ENCODE data around the gene ANKS1A. TPM values are rescaled to one million over a fixed set of nuclear protein-coding genes. Genes with fewer than 3 reads are reported as not detected.

ANKS1A gene
- total RNA-seq, 2 donors from 2014 or later, result 34.9 to 36.4 TPM

- no peaks in the 10 kb centered on the region for H3K27me3 ChIP-seq (ENCODE audit: control insufficient read depth, insufficient read depth, low read length, poor library complexity, severe bottlenecking)
- peaks cover 9% of the 10 kb centered on the region for H3K4me1 ChIP-seq (ENCODE audit: control insufficient read depth, insufficient read depth, low read length)
- no peak for DNase-seq
- 89 to 93% methylated on average over 2 to 7 of the region's 9 CpGs for WGBS, 2 experiments (ENCODE audit: insufficient coverage in 1 of 2, insufficient read length in 1 of 2)
- no peak overlapping the region for H3K9ac ChIP-seq (ENCODE audit: extremely low read depth, low read length, poor library complexity, severe bottlenecking)
- Mint-ChIP-seq H3K4me1 (peaks cover 31% of the 10 kb centered on the region), H3K4me3 (no peak overlapping the region), H3K27ac (no peak overlapping the region), H3K36me3 (ENCODE audit: low read depth) (peaks cover 13% of the 10 kb centered on the region), H3K9me3 (no peaks in the 10 kb centered on the region), H3K27me3 (ENCODE audit: insufficient read depth) (no peaks in the 10 kb centered on the region)
- no peaks in the 10 kb centered on the region for H3K9me3 ChIP-seq (ENCODE audit: control insufficient read depth, low read length)
- H3K27ac ChIP-seq (ENCODE audit: low read depth, low read length), result no peak overlapping the region
- peaks cover 3% of the 10 kb centered on the region for H3K36me3 ChIP-seq (ENCODE audit: control insufficient read depth, insufficient read depth, low read length)
- no peak overlapping the region for H3K4me3 ChIP-seq (ENCODE audit: low read length)
- TF ChIP-seq CTCF (conservative IDR thresholded peaks at IDR 0.05), result no peak
Observed at GRCh38 chr6:35028781-35029769, 140.0 kb downstream of the ANKS1A start.

- no peak for TF ChIP-seq CTCF (conservative IDR thresholded peaks at IDR 0.05)
- peaks cover 33% of the 10 kb centered on the region for H3K4me1 Mint-ChIP-seq
- Histone ChIP-seq H3K36me3 (ENCODE audit: control insufficient read depth, insufficient read depth, low read length) (peaks cover 3% of the 10 kb centered on the region), H3K4me3 (ENCODE audit: low read length) (no peak overlapping the region), H3K27ac (ENCODE audit: low read depth, low read length) (no peak overlapping the region), H3K27me3 (ENCODE audit: control insufficient read depth, insufficient read depth, low read length, poor library complexity, severe bottlenecking) (no peaks in the 10 kb centered on the region), H3K9me3 (ENCODE audit: control insufficient read depth, low read length) (no peaks in the 10 kb centered on the region), H3K9ac (ENCODE audit: extremely low read depth, low read length, poor library complexity, severe bottlenecking) (no peak overlapping the region), H3K4me1 (ENCODE audit: control insufficient read depth, insufficient read depth, low read length) (peaks cover 8% of the 10 kb centered on the region)
- 100% methylated on average over 1 of the region's 2 CpGs; no CpG with 5 or more reads in 1 of the 2 experiments for WGBS, 2 experiments (ENCODE audit: insufficient coverage in 1 of 2, insufficient read length in 1 of 2)
- peaks cover 13% of the 10 kb centered on the region for H3K36me3 Mint-ChIP-seq (ENCODE audit: low read depth)
- H3K27me3 Mint-ChIP-seq (ENCODE audit: insufficient read depth), result no peaks in the 10 kb centered on the region
- no peak overlapping the region for H3K27ac Mint-ChIP-seq
- no peaks in the 10 kb centered on the region for H3K9me3 Mint-ChIP-seq
- DNase-seq, result no peak
- H3K4me3 Mint-ChIP-seq, result no peak overlapping the region
Observed at GRCh38 chr6:35030099-35030498, 141.0 kb downstream of the ANKS1A start.

GRCh38 chr6:35031611-35032529, 142.8 kb downstream of the ANKS1A start:
- Histone ChIP-seq H3K9ac (ENCODE audit: extremely low read depth, low read length, poor library complexity, severe bottlenecking) (no peak overlapping the region), H3K27ac (ENCODE audit: low read depth, low read length) (no peak overlapping the region), H3K27me3 (ENCODE audit: control insufficient read depth, insufficient read depth, low read length, poor library complexity, severe bottlenecking) (no peaks in the 10 kb centered on the region), H3K36me3 (ENCODE audit: control insufficient read depth, insufficient read depth, low read length) (peaks cover 3% of the 10 kb centered on the region), H3K4me1 (ENCODE audit: control insufficient read depth, insufficient read depth, low read length) (peaks cover 5% of the 10 kb centered on the region), H3K9me3 (ENCODE audit: control insufficient read depth, low read length) (no peaks in the 10 kb centered on the region), H3K4me3 (ENCODE audit: low read length) (no peak overlapping the region)
- Mint-ChIP-seq H3K27me3 (ENCODE audit: insufficient read depth) (no peaks in the 10 kb centered on the region), H3K36me3 (ENCODE audit: low read depth) (peaks cover 8% of the 10 kb centered on the region), H3K4me1 (peaks cover 35% of the 10 kb centered on the region), H3K27ac (no peak overlapping the region), H3K9me3 (no peaks in the 10 kb centered on the region), H3K4me3 (no peak overlapping the region)
- DNase-seq, result no peak
- 90 to 93% methylated on average over 5 of the region's 5 CpGs for WGBS, 2 experiments (ENCODE audit: insufficient coverage in 1 of 2, insufficient read length in 1 of 2)
- no peak for TF ChIP-seq CTCF (conservative IDR thresholded peaks at IDR 0.05)

All from endodermal cell (in vitro differentiated cells).